H1 (cell line): Measurements from ENCODE around the gene AREG. TPM values are rescaled to one million over a fixed set of nuclear protein-coding genes. Genes with fewer than 3 reads are reported as not detected.

Experiments used
- CTCF ChIA-PET: fragments of 300-600 bp; sonication (Branson Sonifier 250); formaldehyde crosslinking; loops from one replicate; lab custom pipeline; 2021; ENCODE audit not compliant: partially characterized antibody; lab: Charles Lee
- POLR2A ChIA-PET: fragments of 300-600 bp; sonication (Branson Sonifier 250); formaldehyde crosslinking; loops from one replicate; lab custom pipeline; 2021; ENCODE audit warnings: inconsistent platforms; ENCODE audit not compliant: partially characterized antibody; lab: Charles Lee
- DNase-seq, 2 experiments: peaks; one replicate each; pipeline versions ENCODE4 v3.0.0 to v3.0.0-alpha.2; 2010 to 2022; ENCODE audit warnings: low spot score in 2 of 2, low read depth in 1 of 2, mixed read lengths in 1 of 2
- FAIRE-seq: peaks from 2 replicates; lab custom pipeline; 2011; peaks lifted over from hg19 to GRCh38; lab: Jason Lieb, UNC
- H2AFZ ChIP-seq: 2 replicates; pipeline ENCODE4 v1.8.1; 2012; ENCODE audit warnings: low read length, inconsistent platforms
- H2AK5ac ChIP-seq: 2 replicates; pipeline ENCODE4 v1.6.1; 2013; ENCODE audit warnings: low read depth, low read length
- H2BK120ac ChIP-seq: replicated peaks from 2 replicates; pipeline ENCODE3; 2013; ENCODE audit warnings: low read depth, low read length, inconsistent platforms
- H2BK12ac ChIP-seq: 2 replicates; pipeline ENCODE4 v1.6.1; 2013; ENCODE audit warnings: low read depth, low read length
- H2BK15ac ChIP-seq: 2 replicates; pipeline ENCODE4 v1.6.1; 2013; ENCODE audit warnings: low read length
- H2BK20ac ChIP-seq: 2 replicates; pipeline ENCODE4 v1.6.1; 2013; ENCODE audit warnings: low read length
- H2BK5ac ChIP-seq: 2 replicates; pipeline ENCODE4 v1.6.1; 2013; ENCODE audit warnings: low read depth, low read length
- H3K14ac ChIP-seq: 2 replicates; pipeline ENCODE4 v1.6.1; 2013; ENCODE audit warnings: inconsistent platforms; ENCODE audit not compliant: insufficient read length
- H3K18ac ChIP-seq: 2 replicates; pipeline ENCODE4 v1.6.1; 2013; ENCODE audit warnings: low read length; ENCODE audit errors: extremely low read depth
- H3K23ac ChIP-seq: 2 replicates; pipeline ENCODE4 v1.6.1; 2013; ENCODE audit warnings: inconsistent platforms; ENCODE audit not compliant: insufficient read length
- H3K23me2 ChIP-seq: 2 replicates; pipeline ENCODE4 v1.6.1; 2013; ENCODE audit warnings: low read depth, low read length
- H3K27ac ChIP-seq: 2 replicates; pipeline ENCODE4 v1.6.1; 2011; ENCODE audit warnings: low read depth, low read length, inconsistent platforms
- H3K27me3 ChIP-seq, 4 experiments: replicated peaks in 1 of 4; 1 replicate in 1 of 4; 2 replicates in 3 of 4; pipeline versions ENCODE4 v1.6.1 to v1.8.1; 2011 to 2013; ENCODE audit warnings: low read length in 3 of 4, mild to moderate bottlenecking in 3 of 4, inconsistent platforms in 2 of 4, mixed read lengths in 2 of 4, moderate library complexity in 1 of 4; ENCODE audit not compliant: control insufficient read depth in 3 of 4, insufficient read depth in 3 of 4; ENCODE audit errors: extremely low read depth in 1 of 4
- H3K36me3 ChIP-seq, 4 experiments: 2 replicates each; pipeline versions ENCODE4 v1.6.1 to v1.8.1; 2011 to 2013; ENCODE audit warnings: mild to moderate bottlenecking in 4 of 4, low read length in 3 of 4, moderate library complexity in 2 of 4, control low read depth in 1 of 4, inconsistent platforms in 1 of 4; ENCODE audit not compliant: insufficient read depth in 4 of 4, control insufficient read depth in 2 of 4
- H3K4ac ChIP-seq: replicated peaks from 2 replicates; pipeline ENCODE3; 2013; ENCODE audit warnings: low read length, low read depth, mixed read lengths, inconsistent platforms; ENCODE audit not compliant: insufficient read length
- H3K4me1 ChIP-seq, 4 experiments: replicated peaks in 1 of 4; 1 replicate in 1 of 4; 2 replicates in 3 of 4; pipeline versions ENCODE4 v1.6.1 to v1.8.1; 2011 to 2013; ENCODE audit warnings: low read length in 3 of 4, inconsistent platforms in 2 of 4, mixed read lengths in 1 of 4; ENCODE audit not compliant: insufficient read depth in 4 of 4, control insufficient read depth in 3 of 4
- H3K4me2 ChIP-seq, 2 experiments: 2 replicates each; pipeline versions ENCODE4 v1.6.1 to v1.8.1; 2011 to 2013; ENCODE audit warnings: low read depth in 2 of 2, low read length in 2 of 2, control low read depth in 1 of 2, inconsistent platforms in 1 of 2, mild to moderate bottlenecking in 1 of 2; ENCODE audit not compliant: insufficient read depth in 1 of 2
- H3K4me3 ChIP-seq, 4 experiments: fragments of 200-600, 300-600 bp in 1 of 4; sonication (generic), shearing (Covaris generic), sonication (Bioruptor Twin) in 1 of 4; 2 replicates each; pipeline versions ENCODE4 v1.5.1 to v1.8.1; 2011 to 2016; ENCODE audit warnings: low read length in 4 of 4, low read depth in 3 of 4, control low read depth in 2 of 4, inconsistent platforms in 2 of 4, mild to moderate bottlenecking in 2 of 4, mixed read lengths in 1 of 4, moderate library complexity in 1 of 4; ENCODE audit not compliant: insufficient read depth in 2 of 4; ENCODE audit errors: extremely low read depth in 1 of 4
- H3K56ac ChIP-seq: replicated peaks from 2 replicates; pipeline ENCODE3; 2013; ENCODE audit warnings: low read depth, mild to moderate bottlenecking, mixed read lengths, low read length, inconsistent platforms; ENCODE audit not compliant: insufficient read length
- H3K79me1 ChIP-seq: 2 replicates; pipeline ENCODE4 v1.6.1; 2013; ENCODE audit warnings: low read depth, low read length, control low read depth
- H3K79me2 ChIP-seq, 2 experiments: 2 replicates each; pipeline versions ENCODE4 v1.6.1 to v1.8.1; 2012 to 2013; ENCODE audit warnings: low read length in 2 of 2, mild to moderate bottlenecking in 2 of 2, inconsistent platforms in 1 of 2; ENCODE audit not compliant: insufficient read depth in 2 of 2, control insufficient read depth in 1 of 2
- H3K9ac ChIP-seq, 4 experiments: replicated peaks in 1 of 4; 1 replicate in 1 of 4; 2 replicates in 3 of 4; pipeline versions ENCODE4 v1.6.1 to v1.8.1; 2011 to 2013; ENCODE audit warnings: low read depth in 3 of 4, low read length in 3 of 4, control low read depth in 2 of 4, mild to moderate bottlenecking in 2 of 4, moderate library complexity in 2 of 4, inconsistent platforms in 1 of 4; ENCODE audit errors: extremely low read depth in 1 of 4
- H3K9me3 ChIP-seq, 2 experiments: 2 replicates each; pipeline versions ENCODE4 v1.6.1 to v1.8.1; 2012 to 2013; ENCODE audit warnings: mild to moderate bottlenecking in 2 of 2, moderate library complexity in 2 of 2, control low read depth in 1 of 2, inconsistent platforms in 1 of 2, low read depth in 1 of 2, low read length in 1 of 2, mixed read lengths in 1 of 2; ENCODE audit not compliant: insufficient read depth in 2 of 2
- H4K20me1 ChIP-seq, 2 experiments: replicated peaks in 1 of 2; 2 replicates each; pipeline versions ENCODE3 to v1.8.1; 2011 to 2013; ENCODE audit warnings: inconsistent platforms in 2 of 2, low read length in 2 of 2, mild to moderate bottlenecking in 1 of 2; ENCODE audit not compliant: insufficient read depth in 2 of 2, control insufficient read depth in 1 of 2
- H4K5ac ChIP-seq: 2 replicates; pipeline ENCODE4 v1.6.1; 2013; ENCODE audit warnings: low read length, low read depth, mixed read lengths, inconsistent platforms; ENCODE audit not compliant: insufficient read length
- H4K8ac ChIP-seq: 2 replicates; pipeline ENCODE4 v1.8.0; 2013; ENCODE audit warnings: mild to moderate bottlenecking, moderate library complexity, low read length, inconsistent platforms; ENCODE audit not compliant: insufficient read depth; ENCODE audit errors: extremely low read depth
- H4K91ac ChIP-seq: replicated peaks from 2 replicates; pipeline ENCODE3; 2013; ENCODE audit warnings: low read length, mixed read lengths, inconsistent platforms; ENCODE audit not compliant: insufficient read length
- CHD2 ChIP-seq: IDR thresholded peaks from 2 replicates; pipeline ENCODE4 v1.6.1; 2012; ENCODE audit warnings: low read length, improper control_type of control experiment
- NRF1 ChIP-seq: IDR thresholded peaks from 2 replicates; pipeline ENCODE4 v1.6.1; 2011; ENCODE audit warnings: mild to moderate bottlenecking, low read depth, low read length, improper control_type of control experiment
- RBBP5 ChIP-seq: IDR thresholded peaks from 2 replicates; pipeline ENCODE4 v1.7.1; 2012; ENCODE audit warnings: low read depth, mild to moderate bottlenecking, inconsistent platforms, low read length, moderate library complexity, borderline replicate concordance
- YY1 ChIP-seq: IDR thresholded peaks from 2 replicates; pipeline ENCODE4 v1.6.1; 2011; ENCODE audit warnings: low read depth, mild to moderate bottlenecking, low read length
- WGBS, 2 experiments: shearing (Covaris generic) in 1 of 2; methylation state at CpG; one replicate each; pipeline versions ENCODE4 v1.1.6 to v1.1.7; 2013 to 2015; ENCODE audit warnings: low lambda C conversion rate in 2 of 2, mixed read lengths in 2 of 2, inconsistent platforms in 1 of 2, low coverage in 1 of 2, missing lambda C conversion rate in 1 of 2; ENCODE audit not compliant: insufficient replicate concordance in 2 of 2, insufficient coverage in 1 of 2, insufficient read length in 1 of 2; ENCODE audit errors: extremely low coverage in 1 of 2, missing lambda C conversion rate in 1 of 2; 5-methylcytosine and 5-hydroxymethylcytosine counted together
- polyA plus RNA-seq, 7 experiments: library from polyadenylated mRNA; depleted of rRNA in 3 of 7; stranded (reverse) in 5 of 7; unstranded in 2 of 7; fragments of >200 nt in 5 of 7; fragments of 200-250 nt in 2 of 7; gene quantifications; 1 replicate in 5 of 7; 2 replicates in 1 of 7; 4 replicates in 1 of 7; pipeline versions ENCODE4 v1.2.1 to v1.2.3, GENCODE V29; 2011 to 2013; ENCODE audit warnings: missing spikeins in 2 of 7, mixed read lengths in 2 of 7
- total RNA-seq: library from RNA; stranded (reverse); fragmentation: NEBNext Ultra II Directional; extraction: Animal tissue kit (Norgen Biotek cat#: 25700); gene quantifications from 2 replicates; pipeline ENCODE4 v1.2.1, GENCODE V29; 2021

The AREG gene
- total and polyA plus RNA-seq, 2 of the 8 experiments (the other 6 are each of a cell fraction or from before 2014, with no cell fraction given) = not detected

- Histone ChIP-seq H3K23me2 (peaks cover 6% of the 10 kb centered on the region; the same call in 1 of the 2 replicates), H3K27me3 (peaks cover 0 to 15% (median 7%) of the 10 kb centered on the region in 4 experiments; a peak in 6 of 7 replicates), H4K8ac (no peak overlapping the region), H2BK12ac (no peak overlapping the region), H2BK20ac (no peak overlapping the region), H3K27ac (no peak overlapping the region), H3K9me3 (no peaks in the 10 kb centered on the region), H3K79me1 (no peaks in the 10 kb centered on the region), H2BK120ac (no peak overlapping the region), H2AFZ (peak overlapping the region; percentile 17; the same call in 1 of the 2 replicates), H2BK5ac (no peak overlapping the region), H3K4me3 (no peak overlapping the region), H4K20me1 (no peaks in the 10 kb centered on the region), H3K14ac (no peak overlapping the region), H4K5ac (no peak overlapping the region), H3K79me2 (no peaks in the 10 kb centered on the region), H3K36me3 (no peaks in the 10 kb centered on the region), H2AK5ac (no peak overlapping the region), H3K4ac (no peak overlapping the region), H3K9ac (no peak overlapping the region), H3K23ac (no peak overlapping the region), H2BK15ac (no peak overlapping the region), H3K18ac (no peak overlapping the region), H3K4me1 (no peaks in the 10 kb centered on the region; a peak in 2 of 7 replicates), H3K56ac (no peak overlapping the region), H3K4me2 (no peak overlapping the region), H4K91ac (no peak overlapping the region)
- WGBS, 2 experiments = 90% methylated on average over 4 of the region's 4 CpGs; no CpG with 5 or more reads in 1 of the 2 experiments
- CTCF ChIA-PET = no interaction called here
- TF ChIP-seq NRF1 = no peak
- no peak for TF ChIP-seq CHD2
- no peak for TF ChIP-seq YY1
- no peak for TF ChIP-seq RBBP5
- POLR2A ChIA-PET = no interaction called here
- DNase-seq = no peak
- FAIRE-seq = no peak
These were observed 4.6 kb upstream of the AREG start for GRCh38 chr4:74440356-74440755.
